OCI-M1 (cell line): ENCODE measurements around the gene CASKIN1.

ENCODE experiments used
- DNase-seq: peaks from one replicate; lab custom pipeline; 2025; lab: John Stamatoyannopoulos, UW

CASKIN1 gene

DNA sequence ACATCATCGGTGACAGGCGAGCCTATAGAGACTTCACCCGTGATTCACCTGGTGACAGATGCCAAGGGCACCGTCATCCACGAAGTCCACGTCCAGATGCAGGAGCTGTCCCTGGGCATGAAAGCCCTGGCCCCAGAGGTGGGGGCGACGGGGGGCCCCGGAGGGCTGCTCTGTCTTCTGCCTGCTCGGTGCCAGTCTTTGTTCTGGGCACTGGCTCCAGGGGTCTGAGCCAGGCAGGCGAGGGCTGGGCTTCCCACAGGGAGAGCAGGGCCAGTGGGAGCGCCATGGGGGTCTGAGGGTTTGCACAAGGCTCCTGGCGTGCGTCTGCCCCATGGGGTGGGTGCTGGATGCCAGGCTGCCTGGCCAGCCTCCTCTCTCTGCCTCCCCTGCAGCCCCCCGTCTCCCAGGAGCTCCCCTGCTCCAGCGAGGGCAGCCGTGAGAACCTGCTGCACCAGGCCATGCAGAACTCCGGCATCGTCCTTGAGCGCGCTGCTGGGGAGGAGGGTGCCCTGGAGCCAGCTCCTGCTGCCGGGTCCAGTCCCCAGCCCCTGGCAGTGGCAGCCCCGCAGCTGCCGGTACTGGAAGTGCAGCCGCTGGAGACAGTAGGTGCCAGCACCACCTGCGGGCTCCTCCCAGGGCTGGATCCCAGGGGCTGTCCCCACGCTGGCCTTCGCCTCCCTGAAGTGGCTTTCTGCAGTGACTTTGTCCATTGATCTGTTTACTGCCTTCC is 36.8 kb upstream of the CASKIN1 start:
- DNase-seq, result no peak

DNA sequence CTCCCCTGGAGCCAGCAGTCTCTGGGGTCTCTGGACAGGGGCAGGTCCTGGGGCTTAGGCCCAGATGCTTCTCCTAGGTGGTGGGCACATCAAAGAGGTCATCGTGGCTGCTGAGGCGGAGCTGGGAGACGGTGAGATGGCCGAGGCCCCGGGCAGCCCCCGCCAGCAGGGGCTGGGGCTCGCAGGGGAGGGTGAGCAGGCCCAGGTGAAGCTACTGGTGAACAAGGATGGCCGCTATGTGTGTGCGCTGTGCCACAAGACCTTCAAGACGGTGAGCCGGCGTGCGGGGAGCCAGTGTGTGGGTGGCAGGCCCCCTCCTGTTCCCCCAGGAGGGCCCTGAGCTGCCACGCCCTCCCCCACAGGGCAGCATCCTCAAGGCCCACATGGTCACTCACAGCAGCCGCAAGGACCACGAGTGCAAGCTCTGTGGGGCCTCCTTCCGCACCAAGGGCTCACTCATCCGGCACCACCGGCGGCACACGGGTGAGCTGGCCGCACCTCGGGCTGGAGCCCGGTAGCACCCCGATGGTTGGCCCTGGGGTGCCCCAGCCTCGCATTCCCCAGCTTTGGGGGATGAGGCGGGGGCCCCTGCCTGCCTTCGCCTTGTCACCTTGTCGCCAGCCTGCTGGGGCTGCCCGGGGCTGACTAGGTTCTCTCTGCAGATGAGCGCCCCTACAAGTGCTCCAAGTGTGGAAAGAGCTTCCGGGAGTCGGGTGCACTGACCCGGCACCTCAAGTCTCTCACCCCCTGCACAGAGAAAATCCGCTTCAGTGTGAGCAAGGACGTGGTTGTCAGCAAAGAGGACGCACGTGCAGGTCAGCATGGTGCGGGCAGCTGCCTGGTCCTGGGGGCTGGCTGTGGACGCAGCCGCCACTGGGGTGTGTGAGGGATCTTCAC is 35.9 kb upstream of the CASKIN1 start:
- DNase-seq, result no peak

DNA sequence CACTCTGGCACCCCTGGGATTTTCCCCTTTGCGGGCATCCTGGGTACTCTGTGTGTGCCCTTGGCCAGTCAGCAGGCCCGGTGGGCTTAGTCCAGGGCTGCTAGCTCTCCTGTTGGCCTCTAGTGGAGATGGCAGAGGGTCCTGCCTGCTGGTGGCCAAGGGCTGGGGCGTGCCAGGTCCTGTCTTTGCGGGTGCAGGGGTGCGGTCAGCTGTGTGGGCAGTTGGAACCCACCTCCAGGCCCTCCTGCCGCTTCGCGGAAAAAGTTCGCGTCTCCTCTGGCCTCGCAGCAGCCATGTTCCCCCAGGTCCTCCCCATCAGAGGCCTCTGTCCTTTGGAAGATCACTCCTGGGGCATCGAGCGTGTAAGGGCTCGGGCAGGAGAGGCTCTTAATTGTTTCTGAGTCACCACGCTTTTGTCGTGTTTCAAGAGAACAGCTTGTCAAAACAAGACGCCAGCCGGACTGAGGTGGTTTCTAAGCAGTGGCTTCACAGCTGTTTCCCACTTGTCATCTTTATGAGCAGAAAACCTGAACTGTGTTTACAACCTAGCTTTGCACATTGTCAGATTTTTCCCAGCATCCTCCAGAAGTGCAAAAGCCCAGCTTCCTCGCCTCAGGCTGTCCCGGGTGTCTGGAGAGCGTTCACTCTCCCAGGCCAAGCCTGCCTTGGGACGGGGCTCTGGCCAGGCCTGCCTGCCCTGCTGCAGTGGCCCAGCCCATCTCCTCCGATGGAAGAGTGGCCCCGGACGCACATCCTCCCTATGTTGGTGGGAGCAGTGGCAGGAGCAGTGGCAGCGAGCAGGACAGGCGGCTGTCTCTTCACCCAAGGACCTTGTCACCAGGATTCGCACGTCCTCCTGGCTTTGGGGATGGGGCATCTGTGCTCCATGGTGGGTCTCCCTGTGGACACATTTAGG is 34.9 kb upstream of the CASKIN1 start:
- DNase-seq, result no peak

DNA sequence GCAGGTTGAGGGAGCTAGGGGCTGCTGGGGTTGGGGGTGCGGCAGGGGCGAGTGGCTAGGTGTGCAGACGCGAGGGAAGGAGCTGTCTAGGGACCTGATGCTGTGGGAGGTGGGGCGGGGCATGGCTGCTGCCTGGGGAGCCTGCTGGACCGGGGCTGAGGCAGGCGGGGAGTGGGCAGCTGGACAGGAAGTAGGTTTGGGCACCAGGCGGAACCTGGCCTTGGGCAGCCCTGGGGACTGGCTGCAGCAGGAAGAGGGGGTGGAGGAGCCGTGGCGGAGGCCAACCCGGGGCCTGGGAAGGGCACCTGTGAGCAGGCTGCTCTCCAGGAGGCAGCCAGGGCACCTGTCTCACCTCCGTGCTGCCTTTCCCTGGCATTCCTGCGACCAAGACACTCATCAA is 34.0 kb upstream of the CASKIN1 start:
- DNase-seq, result no peak

DNA sequence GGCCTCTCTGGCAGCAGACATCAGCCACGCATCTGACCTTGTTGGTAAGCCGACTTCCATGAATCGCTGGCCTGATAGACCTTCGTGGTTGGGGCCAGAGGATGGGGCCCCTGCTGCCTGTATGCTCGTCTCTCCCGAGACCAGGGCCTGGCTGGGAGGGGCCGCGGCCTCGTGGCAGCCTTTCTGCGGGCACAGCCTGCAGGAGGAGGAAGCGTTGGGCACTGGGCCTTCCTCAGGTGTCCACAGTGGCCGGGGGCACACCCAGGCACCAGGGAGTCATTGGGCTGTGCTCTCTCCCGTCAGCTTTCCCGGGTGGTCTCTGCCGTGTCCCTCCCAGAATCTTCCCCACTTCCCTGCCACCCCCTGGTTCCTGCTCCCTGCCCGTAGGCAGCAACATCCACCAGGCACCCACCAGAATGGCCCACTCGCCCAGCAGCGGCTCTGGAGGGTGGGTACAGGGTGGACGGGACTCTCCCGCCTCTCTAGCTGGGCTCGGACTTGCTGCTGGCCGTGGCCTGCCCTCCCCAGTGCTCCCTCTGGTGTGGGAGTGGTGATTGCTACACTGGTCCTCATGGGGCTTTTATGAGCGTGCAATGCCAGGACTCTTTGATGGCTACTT is 33.3 kb upstream of the CASKIN1 start:
- no peak for DNase-seq

DNA sequence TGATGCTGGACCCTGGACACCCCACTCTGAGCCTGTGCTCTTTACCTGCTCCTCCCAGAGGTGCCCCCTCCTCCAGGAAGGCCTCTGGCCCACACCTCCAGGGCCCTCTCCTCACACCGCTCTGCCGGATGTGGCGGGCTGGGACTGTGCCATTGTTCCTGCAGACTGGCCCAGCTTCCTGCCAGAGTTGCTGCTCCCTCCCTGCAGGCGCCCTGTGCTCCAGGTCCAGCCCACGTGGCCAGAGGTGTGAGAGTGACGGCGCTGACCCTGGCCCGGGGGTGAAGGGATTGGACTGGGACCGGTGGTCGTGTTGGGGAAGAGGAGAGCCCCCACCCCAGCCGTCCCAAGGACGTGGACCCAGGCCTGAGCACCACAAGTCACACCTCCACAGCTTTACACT is 32.7 kb upstream of the CASKIN1 start:
- no peak for DNase-seq

DNA sequence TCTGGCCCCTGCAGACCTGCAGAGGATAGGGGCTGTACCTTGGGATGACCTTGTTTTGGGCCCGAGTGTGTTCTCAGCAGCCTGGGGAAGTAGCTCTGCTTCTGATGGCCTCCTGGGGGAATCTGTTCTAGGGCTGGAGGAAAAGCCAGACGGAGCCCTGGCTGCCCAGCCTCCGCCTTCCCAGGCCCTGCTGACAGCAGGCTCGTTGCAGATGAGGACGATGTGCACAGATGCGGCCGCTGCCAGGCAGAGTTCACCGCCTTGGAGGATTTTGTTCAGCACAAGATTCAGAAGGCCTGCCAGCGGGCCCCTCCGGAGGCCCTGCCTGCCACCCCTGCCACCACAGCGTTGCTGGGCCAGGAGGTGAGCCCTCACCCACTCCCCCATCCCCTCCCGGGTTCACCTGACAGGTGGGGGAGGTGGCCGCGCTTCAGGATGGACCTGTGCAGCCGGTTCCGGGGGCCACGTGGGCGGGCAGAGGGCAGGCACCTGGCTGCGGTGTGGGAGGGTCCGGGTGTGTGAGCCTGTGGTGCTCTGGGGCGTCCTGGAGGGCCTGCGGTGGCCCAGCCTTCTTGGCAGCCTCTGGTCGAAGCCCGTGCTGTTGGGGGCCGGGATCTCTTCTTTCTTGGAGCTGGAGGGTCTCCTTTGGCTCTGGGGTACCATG is 31.9 kb upstream of the CASKIN1 start:
- no peak for DNase-seq

DNA sequence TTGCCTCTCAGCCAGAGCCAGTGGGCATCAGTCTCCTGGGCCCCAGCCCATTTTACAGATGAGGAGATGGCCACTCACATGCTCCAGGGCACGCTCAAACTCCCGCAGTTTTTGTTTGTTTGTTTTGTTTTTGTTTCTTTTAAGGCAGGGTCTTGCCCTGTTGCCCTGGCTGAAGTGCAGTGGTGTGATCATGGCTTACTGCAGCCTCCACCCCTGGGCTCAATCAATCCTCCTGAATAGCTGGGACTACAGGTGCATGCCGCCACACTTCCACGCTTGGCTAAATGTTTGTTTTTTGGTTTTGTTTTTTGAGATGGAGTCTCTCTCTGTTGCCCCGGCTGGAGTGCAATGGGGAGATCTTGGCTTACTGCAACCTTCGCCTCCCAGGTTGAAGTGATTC is 30.5 kb upstream of the CASKIN1 start:
- no peak for DNase-seq

DNA sequence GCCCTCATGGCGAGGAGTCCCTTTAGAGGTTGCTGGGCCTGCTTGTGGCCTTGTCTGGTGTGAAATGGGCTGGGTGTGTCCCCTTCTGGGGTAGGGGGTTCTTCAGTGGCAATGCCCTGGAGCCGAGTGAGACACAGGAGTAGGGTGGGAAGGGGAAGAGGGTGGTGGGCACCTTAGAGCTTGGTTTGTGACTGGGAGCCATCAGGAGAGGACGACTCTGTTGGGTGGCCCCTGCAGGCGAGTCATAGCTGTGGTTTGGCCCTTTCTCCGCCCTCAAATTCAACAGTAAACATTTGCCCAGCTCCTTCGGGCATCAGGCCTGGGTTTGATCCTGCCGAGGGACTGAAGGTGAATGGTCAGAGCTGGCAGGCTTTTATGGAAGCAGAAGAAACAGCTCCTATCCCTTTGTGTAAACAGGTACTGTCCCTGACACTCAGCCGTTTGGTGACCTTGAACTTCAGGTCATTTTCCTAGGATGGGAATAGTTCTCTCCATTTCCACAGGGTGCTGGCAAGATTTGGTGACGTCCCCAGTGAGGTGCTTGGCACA is 29.9 kb upstream of the CASKIN1 start:
- DNase-seq, result no peak

DNA sequence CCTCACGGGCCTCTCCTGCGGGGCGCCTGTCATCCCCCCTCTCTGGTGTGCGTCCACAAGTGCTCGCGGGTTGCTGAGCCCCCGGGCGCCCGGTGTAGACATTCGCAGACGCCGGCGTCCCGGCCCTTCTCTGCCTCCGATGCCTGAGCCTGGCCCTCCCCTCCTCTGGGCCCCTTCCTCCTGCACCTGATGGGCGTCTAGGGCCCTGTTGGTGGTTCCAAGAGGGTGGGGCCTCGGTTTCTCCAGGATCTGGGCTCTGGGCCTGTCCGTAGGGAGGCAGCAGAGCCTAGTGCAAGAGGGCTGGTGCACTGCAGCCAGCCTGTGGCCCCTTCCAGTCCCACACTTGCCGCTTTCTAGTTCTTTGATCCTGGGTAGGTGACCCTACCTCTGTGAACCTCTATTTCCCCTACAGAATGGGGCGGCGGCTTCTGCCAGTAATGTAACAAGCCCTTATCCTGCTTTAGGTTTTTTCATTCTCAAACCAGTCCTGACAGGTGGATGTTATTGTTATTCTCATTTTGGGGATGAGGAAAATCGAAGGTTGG is 27.6 kb upstream of the CASKIN1 start:
- DNase-seq, result peak; percentile 60

DNA sequence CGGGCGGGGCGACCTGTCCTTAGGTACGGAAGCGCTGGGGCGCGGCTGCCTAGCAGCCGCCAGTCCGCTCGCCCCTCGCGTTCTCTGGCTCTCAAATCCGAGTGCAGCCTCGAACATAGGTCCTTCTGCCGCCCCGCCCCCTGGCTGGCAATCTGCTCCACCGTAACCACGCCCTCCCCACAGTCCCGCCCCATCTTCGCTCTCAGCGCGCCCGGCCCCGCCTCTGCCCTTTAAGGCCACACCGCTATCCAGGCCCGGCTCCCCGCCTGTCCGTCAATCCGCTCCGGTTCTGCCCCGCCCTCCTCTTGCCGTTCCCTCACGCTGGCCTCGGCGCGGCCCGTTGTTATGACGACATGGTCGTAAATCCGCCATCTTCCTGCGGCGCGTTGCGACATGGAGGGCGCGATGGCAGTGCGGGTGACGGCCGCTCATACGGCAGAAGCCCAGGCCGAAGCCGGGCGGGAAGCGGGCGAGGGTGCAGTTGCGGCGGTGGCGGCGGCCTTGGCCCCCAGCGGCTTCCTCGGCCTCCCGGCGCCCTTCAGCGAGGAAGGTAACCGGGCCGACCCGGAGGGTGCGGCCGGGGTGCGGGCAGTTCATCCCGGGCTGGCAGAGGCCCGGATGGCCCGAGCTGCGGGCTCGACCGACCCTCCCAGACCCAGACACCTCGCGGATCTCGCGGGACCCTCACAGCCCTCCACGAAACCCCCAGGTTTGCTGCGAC is 27.0 kb upstream of the CASKIN1 start, which contains the start of gene E4F1:
Gene E4F1 (plus strand): TSS at position 371 of the 721 bp plus-strand sequence. CDS start 23 bp downstream, at position 394.
- DNase-seq, result peak; percentile 99

DNA sequence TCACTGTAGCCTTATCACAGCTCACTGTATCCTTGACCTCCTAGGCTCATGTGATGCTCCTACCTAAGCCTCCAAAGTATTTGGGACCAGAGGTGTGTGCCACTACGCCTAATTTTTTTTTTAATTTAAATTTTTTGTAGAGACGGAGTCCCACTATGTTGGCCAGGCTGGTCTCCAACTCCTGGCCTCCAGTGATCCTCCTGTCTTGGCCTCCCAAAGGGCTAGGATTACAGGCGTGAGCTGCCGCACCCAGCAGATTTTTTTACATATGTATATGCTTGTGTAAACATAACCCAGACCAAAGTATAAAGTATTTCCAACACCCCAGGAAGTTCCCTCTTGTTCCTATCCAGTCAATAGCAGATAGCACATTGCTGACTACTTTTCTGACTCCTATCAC is 19.9 kb upstream of the CASKIN1 start:
- DNase-seq, result no peak

DNA sequence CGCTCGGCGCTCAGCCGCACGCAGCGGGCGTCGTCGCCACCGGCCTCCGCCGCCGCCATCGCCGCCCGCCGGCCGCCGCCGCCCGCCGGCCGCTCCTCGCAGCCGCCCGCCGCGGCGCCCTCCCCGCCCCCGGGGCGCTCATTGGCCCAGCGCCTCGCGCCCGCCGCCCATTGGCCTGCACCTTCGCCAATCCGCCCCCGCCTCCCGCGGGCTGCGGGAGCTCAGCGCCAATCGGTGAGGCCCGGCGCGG is 18.2 kb upstream of the CASKIN1 start, which contains the start of gene PGP:
Gene PGP (minus strand): TSS at position 122 of the 250 bp plus-strand sequence. CDS start 63 bp downstream, at position 59.
- no peak for DNase-seq

DNA sequence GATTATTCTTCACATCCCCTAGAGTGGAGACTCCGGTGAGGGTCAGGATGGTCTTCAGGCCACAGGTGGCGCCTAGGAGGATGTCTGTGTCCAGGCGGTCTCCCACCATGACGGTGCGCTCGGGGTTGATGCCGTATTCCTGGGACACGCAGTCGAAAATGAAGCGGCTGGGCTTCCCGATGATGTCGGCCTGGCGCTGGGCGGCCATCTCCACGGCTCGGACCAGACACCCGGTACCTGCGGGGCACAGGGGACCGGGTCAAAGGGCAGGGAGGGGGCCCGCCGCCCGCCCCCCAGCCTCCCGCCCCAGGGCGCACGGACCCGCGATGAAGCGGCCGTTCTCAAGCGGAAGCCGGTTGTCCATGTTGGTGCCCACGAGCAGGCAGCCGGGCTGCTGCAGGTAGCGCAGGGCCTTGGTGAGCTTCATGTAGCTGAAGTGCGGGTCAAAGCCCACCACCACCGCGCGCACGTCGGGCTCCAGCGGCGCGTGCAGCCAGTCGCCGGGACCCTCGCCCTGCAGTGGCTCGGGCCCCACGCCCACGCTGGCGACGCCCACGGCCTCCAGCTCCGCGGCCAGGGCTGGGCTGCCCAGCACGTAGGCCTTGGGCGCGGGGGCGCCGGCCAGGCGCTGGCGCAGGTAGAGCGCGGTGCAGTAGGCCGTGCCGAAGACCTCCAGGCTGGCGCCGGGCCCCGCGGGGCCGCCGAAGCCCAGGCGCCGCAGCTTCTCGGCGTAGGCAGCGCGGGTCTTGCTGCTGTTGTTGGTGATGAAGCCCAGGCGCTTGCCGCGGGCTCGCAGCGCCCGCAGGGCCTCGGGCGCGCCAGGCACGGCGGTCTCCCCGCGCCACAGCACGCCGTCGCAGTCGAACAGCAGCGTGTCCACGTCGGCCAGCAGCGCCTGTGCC is 17.7 kb upstream of the CASKIN1 start:
- peak; percentile 59 for DNase-seq

DNA sequence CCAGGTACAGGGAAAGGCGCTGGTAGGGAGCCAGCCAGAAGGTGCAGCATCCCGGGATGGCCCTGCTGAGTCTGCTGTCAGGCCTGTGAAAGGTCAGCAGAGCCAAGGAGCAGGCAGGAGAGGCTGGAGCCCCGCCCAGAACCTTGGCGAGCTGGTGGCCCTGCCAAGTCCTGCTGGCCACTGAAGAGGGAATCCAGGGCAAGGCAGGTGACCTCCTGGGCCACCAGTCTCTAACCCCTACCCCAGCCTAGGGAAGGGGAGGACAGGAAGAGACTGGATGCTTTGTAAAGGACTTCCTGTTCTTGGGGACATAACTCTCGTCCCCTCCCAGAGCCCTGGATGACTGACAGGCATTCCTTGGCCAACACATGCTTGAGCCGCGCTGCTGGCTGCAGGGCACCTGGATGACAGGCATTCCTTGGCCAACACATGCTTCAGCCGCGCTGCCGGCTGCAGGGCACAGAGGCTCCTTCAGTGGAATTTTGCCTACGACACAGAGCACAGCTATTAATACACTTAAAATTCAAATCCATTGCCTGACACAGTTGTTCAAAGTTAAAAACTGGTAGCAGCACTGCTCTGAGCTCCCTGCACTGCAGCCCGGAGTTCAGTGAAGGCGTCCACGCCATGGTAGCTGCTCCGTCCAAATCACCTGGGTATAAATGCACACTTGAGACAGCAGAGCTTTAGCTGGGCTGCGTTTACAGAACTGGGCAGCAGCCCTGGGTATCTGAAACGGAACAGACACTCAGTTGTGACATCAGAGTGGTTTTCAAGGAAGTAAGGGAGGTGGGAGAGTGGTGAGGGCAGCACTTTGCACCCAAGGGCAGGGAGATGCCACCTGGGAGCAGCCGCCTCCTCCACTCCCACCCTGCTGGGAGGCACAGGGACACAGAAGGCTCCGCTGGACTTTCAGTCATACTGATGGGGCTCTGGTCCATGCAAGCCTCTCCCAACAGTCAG is 16.2 kb upstream of the CASKIN1 start:
- DNase-seq, result no peak

DNA sequence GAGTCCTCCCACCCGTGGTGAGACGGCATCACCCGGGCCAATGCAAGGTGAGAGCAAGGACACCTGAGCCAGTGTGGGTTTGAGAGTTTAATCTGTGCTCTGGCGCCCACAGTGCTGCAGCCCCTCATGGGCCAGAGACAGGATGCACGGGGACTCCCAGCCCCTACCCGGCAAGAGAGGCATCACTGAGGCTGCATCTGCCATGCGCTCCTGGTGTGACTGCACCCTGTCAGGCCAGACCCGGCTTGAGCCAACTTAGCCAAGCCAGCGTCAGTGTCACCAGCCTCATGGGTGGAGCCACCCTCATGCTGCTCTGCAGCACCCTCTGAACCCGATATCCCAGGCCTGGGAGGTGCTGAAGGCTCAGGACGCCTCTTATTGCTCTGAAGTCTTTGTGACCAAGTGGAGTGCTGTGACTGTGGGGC is 15.5 kb upstream of the CASKIN1 start:
- DNase-seq, result no peak
